SH-SY5Y (cell line): ENCODE results near the gene MAGEC1.

ENCODE experiments used
- GATA2 ChIP-seq: IDR thresholded peaks from 2 replicates; pipeline ENCODE4 v1.6.1; 2011; ENCODE audit warnings: mild to moderate bottlenecking, low read depth, low read length
- GATA3 ChIP-seq: IDR thresholded peaks from 2 replicates; pipeline ENCODE4 v1.6.1; 2011; ENCODE audit warnings: low read depth, mild to moderate bottlenecking, low read length, moderate library complexity

Gene MAGEC1, protein sequence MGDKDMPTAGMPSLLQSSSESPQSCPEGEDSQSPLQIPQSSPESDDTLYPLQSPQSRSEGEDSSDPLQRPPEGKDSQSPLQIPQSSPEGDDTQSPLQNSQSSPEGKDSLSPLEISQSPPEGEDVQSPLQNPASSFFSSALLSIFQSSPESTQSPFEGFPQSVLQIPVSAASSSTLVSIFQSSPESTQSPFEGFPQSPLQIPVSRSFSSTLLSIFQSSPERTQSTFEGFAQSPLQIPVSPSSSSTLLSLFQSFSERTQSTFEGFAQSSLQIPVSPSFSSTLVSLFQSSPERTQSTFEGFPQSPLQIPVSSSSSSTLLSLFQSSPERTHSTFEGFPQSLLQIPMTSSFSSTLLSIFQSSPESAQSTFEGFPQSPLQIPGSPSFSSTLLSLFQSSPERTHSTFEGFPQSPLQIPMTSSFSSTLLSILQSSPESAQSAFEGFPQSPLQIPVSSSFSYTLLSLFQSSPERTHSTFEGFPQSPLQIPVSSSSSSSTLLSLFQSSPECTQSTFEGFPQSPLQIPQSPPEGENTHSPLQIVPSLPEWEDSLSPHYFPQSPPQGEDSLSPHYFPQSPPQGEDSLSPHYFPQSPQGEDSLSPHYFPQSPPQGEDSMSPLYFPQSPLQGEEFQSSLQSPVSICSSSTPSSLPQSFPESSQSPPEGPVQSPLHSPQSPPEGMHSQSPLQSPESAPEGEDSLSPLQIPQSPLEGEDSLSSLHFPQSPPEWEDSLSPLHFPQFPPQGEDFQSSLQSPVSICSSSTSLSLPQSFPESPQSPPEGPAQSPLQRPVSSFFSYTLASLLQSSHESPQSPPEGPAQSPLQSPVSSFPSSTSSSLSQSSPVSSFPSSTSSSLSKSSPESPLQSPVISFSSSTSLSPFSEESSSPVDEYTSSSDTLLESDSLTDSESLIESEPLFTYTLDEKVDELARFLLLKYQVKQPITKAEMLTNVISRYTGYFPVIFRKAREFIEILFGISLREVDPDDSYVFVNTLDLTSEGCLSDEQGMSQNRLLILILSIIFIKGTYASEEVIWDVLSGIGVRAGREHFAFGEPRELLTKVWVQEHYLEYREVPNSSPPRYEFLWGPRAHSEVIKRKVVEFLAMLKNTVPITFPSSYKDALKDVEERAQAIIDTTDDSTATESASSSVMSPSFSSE

DNA sequence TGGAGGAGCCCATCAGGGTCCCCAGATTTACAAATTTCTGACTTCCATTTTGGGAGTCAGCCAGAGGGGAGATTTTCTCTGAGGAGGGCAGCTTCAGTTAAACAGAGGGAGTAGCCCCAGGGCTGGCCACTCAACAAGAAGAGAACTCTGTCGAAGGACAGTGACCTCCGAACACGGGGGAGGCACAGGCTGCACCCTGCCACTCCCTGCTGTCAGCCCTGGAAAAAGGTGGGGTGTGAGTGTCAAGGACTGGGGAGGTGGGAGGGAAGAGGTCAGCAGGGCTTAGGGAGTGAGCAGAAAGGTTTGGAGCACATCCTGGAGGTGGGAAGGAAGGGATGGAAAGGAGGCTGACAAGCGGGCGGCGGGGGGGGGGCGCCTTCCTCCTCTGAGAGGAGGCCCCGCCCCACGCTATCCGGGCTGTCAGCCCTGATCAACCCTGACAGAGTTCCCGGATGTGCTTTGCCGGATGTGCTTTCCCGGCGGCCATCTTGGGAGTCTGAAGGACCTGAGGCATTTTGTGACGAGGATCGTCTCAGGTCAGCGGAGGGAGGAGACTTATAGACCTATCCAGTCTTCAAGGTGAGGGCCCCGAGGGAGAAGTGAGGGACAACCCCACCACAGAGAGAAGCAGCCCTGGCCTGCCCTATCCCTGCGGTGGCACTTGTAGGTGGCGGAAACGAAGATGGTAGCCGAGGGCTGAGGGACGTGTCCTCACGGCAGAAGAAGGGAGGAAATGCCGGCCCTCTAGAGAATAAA, at the start of gene MAGEC1:
TSS of gene MAGEC1 (plus strand) at position 495 of the 756 bp plus-strand sequence. CDS start 1,179 bp downstream, outside the sequence.
- TF ChIP-seq GATA2 = no peak
- no peak for TF ChIP-seq GATA3

DNA sequence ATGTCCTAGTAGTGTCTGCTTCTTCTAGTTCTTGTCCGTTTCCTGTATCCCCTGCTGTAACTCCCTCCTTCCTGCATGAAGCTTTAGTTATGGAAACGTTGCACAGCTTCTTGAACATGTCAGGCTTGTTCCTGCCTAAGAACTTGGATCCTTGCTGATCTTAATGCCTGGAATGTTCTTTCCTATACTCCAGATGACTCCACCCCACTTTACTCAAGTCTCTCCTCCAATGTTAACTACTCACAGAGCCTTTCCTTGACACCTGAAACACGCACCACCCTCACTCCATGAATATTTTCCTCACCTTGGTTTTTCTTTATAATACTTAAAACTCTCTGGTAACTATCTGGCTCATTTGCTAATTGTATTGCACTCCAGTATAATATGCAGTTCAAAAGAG, 46.2 kb upstream of the MAGEC1 start:
- TF ChIP-seq GATA2 = no peak
- no peak for TF ChIP-seq GATA3

DNA sequence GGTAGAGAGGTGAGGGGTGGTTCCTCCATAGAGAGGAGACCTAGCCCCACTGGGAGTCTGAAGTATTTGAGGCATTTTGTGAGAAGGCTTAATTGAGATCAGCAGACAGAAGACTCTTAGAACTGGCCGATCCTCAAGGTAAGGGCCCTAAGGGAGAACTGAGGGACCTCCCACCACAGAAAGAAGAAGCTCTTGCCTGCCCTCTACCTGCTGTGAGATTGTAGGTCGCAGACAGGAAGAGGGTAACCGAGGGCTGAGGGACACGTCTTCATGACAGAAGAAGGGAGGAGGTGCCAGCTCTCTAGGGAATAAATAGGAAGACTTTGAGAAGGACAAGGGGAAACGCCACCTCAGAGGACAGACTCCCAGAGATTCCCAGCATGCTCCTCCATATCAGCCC, 24.1 kb upstream of the MAGEC1 start:
- no peak for TF ChIP-seq GATA3
- no peak for TF ChIP-seq GATA2

DNA sequence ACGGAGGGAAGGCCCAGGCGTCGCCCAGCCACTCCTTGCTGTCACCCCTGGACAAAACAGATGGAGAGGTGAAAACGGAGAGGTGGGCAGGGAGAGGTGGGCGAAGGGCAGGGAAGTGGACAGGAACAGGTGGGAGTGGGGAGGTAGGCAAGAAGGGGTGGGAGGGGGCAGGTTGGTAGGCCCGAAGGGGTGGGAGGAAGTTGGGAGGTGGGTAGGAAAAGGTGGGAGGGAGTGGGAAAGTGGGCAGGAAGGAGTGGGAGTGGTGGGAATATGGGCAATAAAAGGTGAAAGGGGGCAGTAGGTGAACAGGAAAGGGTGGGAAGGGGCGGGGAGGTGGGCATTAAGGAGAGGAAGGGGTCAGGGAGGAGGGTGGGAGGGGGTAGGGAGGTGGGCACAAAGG, 9.0 kb upstream of the MAGEC1 start:
- TF ChIP-seq GATA2 = no peak
- no peak for TF ChIP-seq GATA3

DNA sequence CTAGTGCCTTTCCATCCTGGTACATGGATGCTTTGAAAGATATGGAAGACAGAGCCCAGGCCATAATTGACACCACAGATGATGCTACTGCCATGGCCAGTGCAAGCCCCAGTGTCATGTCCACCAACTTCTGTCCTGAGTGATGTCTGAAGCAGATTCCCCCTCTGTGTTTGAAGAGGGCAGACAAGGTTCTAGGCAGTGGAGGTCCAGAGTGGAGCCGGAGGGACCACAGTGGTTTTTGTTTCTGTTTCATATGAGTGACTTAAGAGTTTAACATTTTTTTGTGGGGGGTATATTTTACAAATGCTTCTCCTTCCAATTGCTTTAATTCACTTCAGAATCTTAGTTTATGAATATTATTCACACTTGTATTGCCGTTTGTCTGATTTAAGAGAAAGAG, 6.0 kb upstream of the MAGEC1 start:
- TF ChIP-seq GATA3 (no peak), GATA2 (no peak)

DNA sequence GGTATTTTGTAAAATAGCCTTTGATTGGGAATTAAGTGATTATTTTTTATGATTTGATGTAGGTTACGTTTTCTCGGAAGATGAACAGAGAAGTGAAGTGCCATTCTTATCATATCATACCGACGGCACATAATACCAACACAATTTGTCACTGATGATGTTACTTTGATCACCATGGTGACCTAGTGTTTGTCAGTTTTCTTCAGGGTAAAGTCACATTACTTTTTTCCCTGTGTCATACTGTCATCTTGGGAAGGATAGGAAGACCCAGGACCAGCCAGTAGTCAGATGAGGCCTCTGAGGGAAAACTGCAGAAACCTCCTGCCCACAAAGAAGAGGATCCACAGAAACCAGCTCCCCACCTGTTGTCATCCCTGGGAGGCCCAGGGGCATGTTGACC, 1.3 kb upstream of the MAGEC1 start:
- TF ChIP-seq GATA2 (no peak), GATA3 (no peak)

DNA sequence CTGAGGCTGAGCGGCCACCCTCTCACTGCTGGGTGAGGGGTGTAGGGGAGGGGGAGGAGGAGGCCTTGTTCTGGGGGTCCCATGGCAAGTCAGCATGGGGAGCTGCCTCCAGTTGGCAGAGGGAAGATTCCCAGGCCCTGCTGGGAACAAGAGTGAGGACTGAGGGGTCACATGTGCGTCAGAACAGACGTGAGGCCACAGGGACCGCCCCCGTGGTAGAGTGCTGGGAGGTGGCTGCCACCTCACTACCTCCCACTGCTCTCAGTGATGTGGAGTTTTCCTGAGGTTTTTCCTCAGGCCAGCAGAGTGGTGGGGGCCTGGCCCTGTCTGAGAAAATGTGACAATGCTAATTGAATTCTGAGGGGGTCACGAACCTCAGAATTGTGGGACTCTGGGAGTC, 568 bp downstream of the MAGEC1 start:
- TF ChIP-seq GATA2 (no peak), GATA3 (no peak)

DNA sequence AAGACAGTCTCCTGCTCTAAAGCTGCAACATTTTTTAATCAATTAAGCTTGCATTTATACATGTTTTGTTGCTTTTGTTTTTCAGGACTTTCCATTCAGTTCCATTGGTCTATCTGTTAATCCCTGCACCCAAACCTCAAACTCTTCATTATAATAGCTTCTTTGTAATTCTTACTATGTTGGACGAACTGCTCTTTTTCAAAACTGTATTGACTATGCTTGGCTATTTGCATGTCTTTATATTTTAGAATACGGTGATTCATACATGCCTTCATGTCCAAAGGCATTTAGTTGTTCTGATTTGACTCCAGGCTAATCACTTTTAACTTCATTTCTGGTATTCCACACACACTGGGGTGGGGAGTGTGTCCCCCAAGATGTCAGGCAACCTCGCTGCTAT, 14.1 kb downstream of the MAGEC1 start:
- no peak for TF ChIP-seq GATA2
- TF ChIP-seq GATA3 = no peak

DNA sequence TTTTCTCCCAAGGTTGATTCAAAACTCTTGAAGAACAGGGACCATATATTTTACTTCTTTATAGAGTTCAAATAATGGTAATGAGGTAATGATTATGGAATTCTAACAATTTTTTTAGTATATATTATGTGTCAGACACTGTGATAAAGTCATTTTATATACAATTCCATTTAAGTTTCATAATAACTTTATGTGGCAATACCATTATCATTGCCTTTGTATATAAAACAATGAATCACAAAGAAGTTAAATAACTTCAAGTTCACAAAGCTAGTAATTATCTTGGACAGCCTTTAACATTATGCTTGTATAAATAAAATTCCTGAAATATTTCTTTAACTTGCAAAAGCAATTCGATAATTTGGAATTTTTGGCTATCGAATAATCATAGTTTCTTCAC, 20.6 kb downstream of the MAGEC1 start:
- TF ChIP-seq GATA2 = no peak
- no peak for TF ChIP-seq GATA3

DNA sequence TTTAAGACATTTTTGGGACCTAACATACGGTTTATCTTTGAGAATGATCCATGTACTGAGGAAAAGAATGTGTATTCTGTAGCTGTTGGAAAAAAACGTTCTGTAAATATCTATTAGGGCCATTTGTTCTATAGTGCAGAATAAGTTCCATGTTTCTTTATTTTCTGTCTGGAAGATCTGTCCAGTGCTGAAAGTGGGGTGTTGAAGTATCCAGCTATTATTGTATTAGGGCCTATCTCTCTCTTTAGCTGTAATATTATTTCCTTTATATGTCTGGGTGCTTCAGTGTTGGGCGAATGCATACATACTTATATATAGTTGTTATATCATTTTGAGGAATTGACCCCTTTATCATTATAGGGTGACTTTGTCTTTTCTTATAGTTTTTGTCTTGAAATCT, 24.7 kb downstream of the MAGEC1 start:
- TF ChIP-seq GATA3 (no peak), GATA2 (no peak)

DNA sequence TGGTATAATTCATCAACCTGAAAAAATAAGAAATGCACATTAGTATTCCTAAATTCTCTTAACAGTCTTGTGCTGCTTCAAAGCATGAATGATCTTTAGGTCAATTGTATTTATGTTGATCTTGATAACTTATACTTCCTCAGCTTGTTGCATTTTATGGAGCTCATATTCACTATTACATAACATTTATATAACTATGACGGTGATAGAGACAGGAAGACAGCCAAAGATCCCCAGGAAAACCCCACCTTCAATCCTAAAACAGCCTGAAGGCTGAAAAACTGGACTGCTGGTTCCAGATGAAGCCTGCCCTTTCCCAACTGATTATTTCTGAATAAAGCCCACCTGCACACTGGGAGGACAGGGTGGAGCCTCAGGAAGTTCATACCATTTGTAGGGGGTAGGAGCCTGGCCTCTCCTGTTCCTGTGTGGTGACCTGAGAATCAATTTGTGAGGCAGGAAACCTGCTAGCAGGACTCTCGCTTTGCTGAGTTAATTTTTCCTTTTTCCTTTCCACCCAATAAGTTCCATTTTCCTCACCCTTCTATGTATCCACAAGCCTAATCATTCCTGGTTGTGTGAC, 30.5 kb downstream of the MAGEC1 start:
- TF ChIP-seq GATA2 (no peak), GATA3 (no peak)

DNA sequence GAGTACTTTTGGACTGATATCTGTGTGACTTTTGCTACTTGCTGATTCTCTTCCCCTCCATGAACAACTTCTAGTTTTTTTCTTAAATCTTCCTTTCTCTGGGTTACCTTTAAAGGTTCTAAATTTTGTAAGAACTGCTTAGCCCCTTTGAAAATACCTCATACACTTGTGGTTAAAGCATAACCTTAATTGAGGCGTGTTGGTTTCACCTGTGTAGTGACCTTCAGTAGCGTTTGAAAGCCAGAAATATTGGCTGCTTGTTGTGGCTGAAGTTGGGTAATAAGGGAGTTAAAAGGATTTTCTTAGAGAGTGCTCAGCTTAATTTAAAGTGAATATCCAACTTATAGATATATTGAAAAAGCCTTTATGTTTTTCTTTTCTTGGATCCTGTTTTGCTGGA, 32.0 kb downstream of the MAGEC1 start:
- TF ChIP-seq GATA3 = no peak
- TF ChIP-seq GATA2 = no peak

DNA sequence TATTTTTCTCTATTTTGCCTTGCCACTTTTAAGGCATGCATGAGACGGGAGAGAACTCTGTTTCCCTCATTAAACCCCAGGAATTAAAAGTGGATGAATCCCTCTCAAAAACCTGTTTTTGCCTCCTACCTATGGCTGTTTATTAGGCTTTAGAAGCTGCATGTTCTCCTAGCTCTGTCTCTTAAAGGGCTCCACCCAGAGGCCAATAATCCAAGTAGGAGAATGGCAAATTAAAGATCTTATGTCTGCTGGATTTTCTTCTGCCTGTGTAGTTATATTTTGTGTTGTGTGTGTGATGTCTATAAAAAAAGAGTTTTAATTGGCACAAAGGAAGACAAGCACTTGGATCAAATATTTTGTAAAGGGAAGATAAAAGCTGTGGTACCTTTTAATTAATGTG, 32.4 kb downstream of the MAGEC1 start:
- TF ChIP-seq GATA3 (no peak), GATA2 (no peak)

DNA sequence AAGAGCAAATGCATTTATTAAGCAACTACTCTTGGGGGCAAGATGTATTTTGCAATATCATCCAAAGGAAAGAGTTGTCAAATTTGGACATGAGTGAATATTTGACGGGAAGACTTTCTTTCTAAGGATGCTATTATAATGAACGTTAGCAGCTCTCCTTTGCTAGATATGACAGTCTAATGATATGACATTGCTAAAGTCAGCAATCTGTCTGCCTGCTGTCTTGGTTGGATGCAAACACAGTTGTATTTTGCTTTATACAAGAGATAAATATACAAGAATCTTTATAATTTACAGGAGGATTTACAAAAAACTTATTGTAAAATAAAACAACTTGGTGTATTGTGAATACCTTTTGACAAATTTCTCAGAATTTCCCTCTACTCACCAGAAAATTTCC, 37.5 kb downstream of the MAGEC1 start:
- TF ChIP-seq GATA2 (no peak), GATA3 (no peak)
